K562 (cell line): ENCODE results near the gene BLTP3A. TPM values are rescaled to one million over a fixed set of nuclear protein-coding genes. Genes with fewer than 3 reads are reported as not detected.

Experiments
- CHD7 ChIP-seq: fragments of 200-600 bp; sonication (generic); IDR thresholded peaks from one replicate; pipeline ENCODE4 v1.6.1; 2012; ENCODE audit warnings: mild to moderate bottlenecking, low read depth, low read length, inconsistent platforms
- CXXC5 ChIP-seq: fragments of 250-450 bp; sonication (Bioruptor Pico); IDR thresholded peaks from 2 replicates; pipeline ENCODE4 v1.8.0; 2022; ENCODE audit warnings: inconsistent platforms, mild to moderate bottlenecking, moderate library complexity
- EWSR1 ChIP-seq: fragments of 450-650 bp; IDR thresholded peaks from 2 replicates; pipeline ENCODE4 v1.6.1; 2018; ENCODE audit warnings: borderline replicate concordance, mild to moderate bottlenecking, low read depth, moderate library complexity; ENCODE audit not compliant: partially characterized antibody
- HDAC1 ChIP-seq, 2 experiments: fragments of 450-650 bp; IDR thresholded peaks; 2 replicates each; pipeline ENCODE4 v1.6.1; 2016 to 2017; ENCODE audit warnings: inconsistent platforms in 1 of 2, mild to moderate bottlenecking in 1 of 2, moderate library complexity in 1 of 2
- HDGF ChIP-seq: fragments of 450-650 bp; IDR thresholded peaks from 2 replicates; pipeline ENCODE4 v1.6.1; 2016
- JUND ChIP-seq, 2 experiments: IDR thresholded peaks; 2 replicates in 1 of 2; 3 replicates in 1 of 2; pipeline ENCODE4 v1.6.1; 2011; ENCODE audit warnings: borderline replicate concordance in 2 of 2, low read depth in 2 of 2, low read length in 2 of 2, improper control_type of control experiment in 1 of 2, missing biosample characterization in 1 of 2, missing genetic modification characterization in 1 of 2, missing genetic modification reagents in 1 of 2
- PHB ChIP-seq: fragments of 250-450 bp; sonication (Bioruptor Pico); IDR thresholded peaks from 2 replicates; pipeline ENCODE4 v1.5.0; 2021
- RBM15 ChIP-seq: fragments of 200-400 bp; formaldehyde crosslinking; IDR thresholded peaks from 2 replicates; pipeline ENCODE4 v1.6.1; 2018; ENCODE audit warnings: mild to moderate bottlenecking, low read length, moderate library complexity; ENCODE audit not compliant: insufficient read depth
- TRIM24 ChIP-seq, 2 experiments: fragments of 450-650 bp; IDR thresholded peaks; 2 replicates each; pipeline ENCODE4 v1.6.1; 2016
- ZNF551 ChIP-seq: fragments of 250-450 bp; sonication (Bioruptor Pico); IDR thresholded peaks from 2 replicates; pipeline ENCODE4 v1.5.0; 2021; ENCODE audit warnings: mild to moderate bottlenecking, moderate library complexity
- polyA plus RNA-seq, 8 experiments: library from polyadenylated mRNA; depleted of rRNA in 4 of 8; stranded (reverse) in 5 of 8; unstranded in 3 of 8; fragments of >200 nt; fragmentation: Nextera tagmentation in 2 of 8; fragmentation: Illumina TruSeq in 1 of 8; extraction: Ambion mirVana in 2 of 8; extraction: Trizol in 1 of 8; gene quantifications; 2 replicates each; pipeline versions ENCODE4 v1.2.1 to v1.2.3, GENCODE V29; 2011 to 2014; ENCODE audit warnings: inconsistent platforms in 1 of 8, missing spikeins in 1 of 8
- total RNA-seq, 7 experiments: library from RNA; depleted of rRNA in 6 of 7; stranded (reverse); fragments of >200 nt in 6 of 7; fragmentation: Illumina TruSeq in 2 of 7; extraction: Trizol in 2 of 7; gene quantifications; 2 replicates each; pipeline versions ENCODE4 v1.2.1 to v1.2.3, GENCODE V29; 2011 to 2021; ENCODE audit warnings: low replicate concordance in 1 of 7
- TF ChIP-seq, protein P1 (sequence below): fragments of 450-650 bp; formaldehyde crosslinking; IDR thresholded peaks from 2 replicates; pipeline ENCODE4 v1.4.0; 2020; ENCODE audit warnings: mild to moderate bottlenecking, moderate library complexity
- TF ChIP-seq, protein P2 (sequence below), 3 experiments: fragments of 200-800 bp in 1 of 3; sonication (Bioruptor generic) in 1 of 3; sonication (generic) in 1 of 3; formaldehyde crosslinking in 1 of 3; IDR thresholded peaks; 2 replicates each; pipeline versions ENCODE4 v1.6.1 to v1.8.0; 2016 to 2022; ENCODE audit warnings: mild to moderate bottlenecking in 2 of 3, missing compliant biosample characterization in 2 of 3, missing genetic modification characterization in 2 of 3, missing genetic modification reagents in 1 of 3

Gene BLTP3A
- total and polyA plus RNA-seq, 9 of the 15 experiments (the other 6 are each of a cell fraction or from before 2014, with no cell fraction given) = 7.5 to 34.6 (median 15.5) TPM

GRCh38 chr6:34810936-34811632 lies 19.2 kb downstream of the BLTP3A start (continued):
- no peak for TF ChIP-seq CXXC5 (CRISPR knock-in tag)
- no peak for TF ChIP-seq TRIM24 (IDR thresholded peaks at IDR 0.05)
- no peak for TF ChIP-seq RBM15
- TF ChIP-seq JUND (IDR thresholded peaks at IDR 0.05; ENCODE audit: borderline replicate concordance, low read depth, low read length) = no peak
- peak; percentile 38; the same call in 1 of the 3 replicates for TF ChIP-seq JUND (tag; IDR thresholded peaks at IDR 0.05; ENCODE audit: borderline replicate concordance, low read depth, low read length)
- TF ChIP-seq PHB (CRISPR knock-in tag) = no peak
- no peak for TF ChIP-seq HDGF
- no peak for TF ChIP-seq EWSR1
- no peak for TF ChIP-seq ZNF551
- TF ChIP-seq CHD7 = no peak
- TF ChIP-seq, protein P1, sequence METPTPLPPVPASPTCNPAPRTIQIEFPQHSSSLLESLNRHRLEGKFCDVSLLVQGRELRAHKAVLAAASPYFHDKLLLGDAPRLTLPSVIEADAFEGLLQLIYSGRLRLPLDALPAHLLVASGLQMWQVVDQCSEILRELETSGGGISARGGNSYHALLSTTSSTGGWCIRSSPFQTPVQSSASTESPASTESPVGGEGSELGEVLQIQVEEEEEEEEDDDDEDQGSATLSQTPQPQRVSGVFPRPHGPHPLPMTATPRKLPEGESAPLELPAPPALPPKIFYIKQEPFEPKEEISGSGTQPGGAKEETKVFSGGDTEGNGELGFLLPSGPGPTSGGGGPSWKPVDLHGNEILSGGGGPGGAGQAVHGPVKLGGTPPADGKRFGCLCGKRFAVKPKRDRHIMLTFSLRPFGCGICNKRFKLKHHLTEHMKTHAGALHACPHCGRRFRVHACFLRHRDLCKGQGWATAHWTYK = no peak
- TF ChIP-seq, protein P2, sequence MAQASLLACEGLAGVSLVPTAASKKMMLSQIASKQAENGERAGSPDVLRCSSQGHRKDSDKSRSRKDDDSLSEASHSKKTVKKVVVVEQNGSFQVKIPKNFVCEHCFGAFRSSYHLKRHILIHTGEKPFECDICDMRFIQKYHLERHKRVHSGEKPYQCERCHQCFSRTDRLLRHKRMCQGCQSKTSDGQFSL (CRISPR knock-in tag; IDR thresholded peaks at IDR 0.05) = no peak
- TF ChIP-seq, protein P2 (tag; IDR thresholded peaks at IDR 0.05) = no peak
- no peak for TF ChIP-seq HDAC1 (IDR thresholded peaks at IDR 0.05)
